ENCODE data around the gene TMEM131L. TPM values are rescaled to one million over a fixed set of nuclear protein-coding genes. Genes with fewer than 3 reads are reported as not detected.

TMEM131L gene
- total and polyA plus RNA-seq, 9 donors = 3.6 to 18.4 (median 10.7) TPM

DNA sequence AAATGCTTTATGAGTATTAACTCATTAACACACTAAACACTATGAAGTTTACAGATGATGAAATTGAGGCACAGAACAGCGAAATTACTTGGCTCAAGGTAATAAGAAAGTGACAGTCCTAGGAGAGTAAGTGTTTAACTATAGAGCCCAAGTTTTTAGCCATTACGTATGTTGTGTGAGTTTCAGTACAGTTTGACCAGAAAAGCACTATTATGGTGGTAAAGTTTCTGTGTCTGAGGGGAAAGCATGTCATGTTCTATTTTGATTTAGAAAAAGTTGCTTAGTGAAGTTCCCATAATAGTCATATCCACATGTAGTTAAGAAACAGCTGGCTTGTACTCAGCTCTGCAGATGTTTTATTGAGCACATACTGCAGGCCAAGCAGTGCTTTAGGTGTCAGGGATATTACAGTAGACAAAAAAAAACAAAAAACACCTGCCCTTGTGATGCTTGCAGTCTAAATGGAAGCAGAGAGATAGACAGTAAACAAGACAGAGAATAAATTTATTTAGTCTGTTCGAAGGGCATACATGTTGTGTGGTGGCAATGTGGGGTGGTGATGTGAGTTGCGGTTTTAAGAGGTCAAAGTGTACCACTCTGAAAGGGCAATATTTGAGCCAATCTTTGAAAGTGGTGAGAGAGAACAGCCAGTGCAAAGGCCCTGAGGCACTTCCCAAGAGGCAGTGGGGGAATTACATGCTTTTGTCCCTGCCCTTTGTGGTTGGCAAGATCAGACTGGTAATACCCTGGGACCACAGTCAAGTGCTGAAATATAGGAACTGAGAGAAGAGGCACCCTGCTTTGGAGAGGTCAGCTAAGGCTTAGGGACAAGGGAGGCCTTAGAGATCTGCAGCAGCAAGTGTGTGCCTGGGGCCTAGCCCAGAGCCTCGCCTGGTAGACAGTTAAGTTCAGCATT lies 6.2 kb downstream of the TMEM131L start:
- H3K27ac ChIP-seq = no peak overlapping the region
- no peaks in the 10 kb centered on the region for H3K27me3 ChIP-seq
- peaks cover 3% of the 10 kb centered on the region for H3K4me1 ChIP-seq (ENCODE audit: insufficient read depth)
- no peak overlapping the region for H3K4me3 ChIP-seq
- intact Hi-C loops (cut with DNase I) = no loop called here
- no peaks in the 10 kb centered on the region for H3K36me3 ChIP-seq
- DNase-seq = no peak
- no peaks in the 10 kb centered on the region for H3K9me3 ChIP-seq
- TF ChIP-seq POLR2A (IDR thresholded peaks at IDR 0.05) (no peak), EP300 (IDR thresholded peaks at IDR 0.05) (no peak)
- TF ChIP-seq, protein P1, sequence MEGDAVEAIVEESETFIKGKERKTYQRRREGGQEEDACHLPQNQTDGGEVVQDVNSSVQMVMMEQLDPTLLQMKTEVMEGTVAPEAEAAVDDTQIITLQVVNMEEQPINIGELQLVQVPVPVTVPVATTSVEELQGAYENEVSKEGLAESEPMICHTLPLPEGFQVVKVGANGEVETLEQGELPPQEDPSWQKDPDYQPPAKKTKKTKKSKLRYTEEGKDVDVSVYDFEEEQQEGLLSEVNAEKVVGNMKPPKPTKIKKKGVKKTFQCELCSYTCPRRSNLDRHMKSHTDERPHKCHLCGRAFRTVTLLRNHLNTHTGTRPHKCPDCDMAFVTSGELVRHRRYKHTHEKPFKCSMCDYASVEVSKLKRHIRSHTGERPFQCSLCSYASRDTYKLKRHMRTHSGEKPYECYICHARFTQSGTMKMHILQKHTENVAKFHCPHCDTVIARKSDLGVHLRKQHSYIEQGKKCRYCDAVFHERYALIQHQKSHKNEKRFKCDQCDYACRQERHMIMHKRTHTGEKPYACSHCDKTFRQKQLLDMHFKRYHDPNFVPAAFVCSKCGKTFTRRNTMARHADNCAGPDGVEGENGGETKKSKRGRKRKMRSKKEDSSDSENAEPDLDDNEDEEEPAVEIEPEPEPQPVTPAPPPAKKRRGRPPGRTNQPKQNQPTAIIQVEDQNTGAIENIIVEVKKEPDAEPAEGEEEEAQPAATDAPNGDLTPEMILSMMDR (IDR thresholded peaks at IDR 0.05) = no peak
- 94 to 97% (median 95%) methylated on average over 5 of the region's 5 CpGs for WGBS, 3 donors

DNA sequence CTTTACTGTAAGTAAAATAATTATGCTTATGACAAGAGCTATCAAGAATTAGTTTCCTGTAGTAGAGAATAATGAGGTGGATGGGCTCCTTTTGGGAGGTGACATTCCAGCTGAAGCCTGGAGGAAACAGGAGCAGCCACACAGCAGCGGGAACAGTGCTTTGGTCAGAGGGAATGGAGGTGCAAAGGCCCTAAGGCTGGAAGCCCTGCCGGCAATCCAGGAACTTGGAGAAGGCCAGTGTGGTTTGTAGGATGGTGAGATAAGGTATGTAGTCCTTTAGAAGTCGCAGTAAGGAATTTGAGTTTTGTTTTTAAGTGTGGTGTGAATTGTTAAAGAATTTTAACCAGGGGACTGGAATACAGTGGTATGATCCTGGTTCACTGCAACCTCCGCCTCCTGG lies 8.1 kb downstream of the TMEM131L start:
- TF ChIP-seq EP300 (IDR thresholded peaks at IDR 0.05) (no peak), POLR2A (IDR thresholded peaks at IDR 0.05) (no peak)
- TF ChIP-seq, protein P1 (IDR thresholded peaks at IDR 0.05) = no peak
- peaks cover 4% of the 10 kb centered on the region for H3K4me1 ChIP-seq (ENCODE audit: insufficient read depth)
- no peaks in the 10 kb centered on the region for H3K27me3 ChIP-seq
- no peaks in the 10 kb centered on the region for H3K36me3 ChIP-seq
- intact Hi-C loops (cut with DNase I) = no loop called here
- H3K9me3 ChIP-seq = no peaks in the 10 kb centered on the region
- DNase-seq = no peak
- H3K4me3 ChIP-seq = no peak overlapping the region
- no peak overlapping the region for H3K27ac ChIP-seq
- 87 to 94% (median 90%) methylated on average over 4 of the region's 4 CpGs for WGBS, 3 donors

DNA sequence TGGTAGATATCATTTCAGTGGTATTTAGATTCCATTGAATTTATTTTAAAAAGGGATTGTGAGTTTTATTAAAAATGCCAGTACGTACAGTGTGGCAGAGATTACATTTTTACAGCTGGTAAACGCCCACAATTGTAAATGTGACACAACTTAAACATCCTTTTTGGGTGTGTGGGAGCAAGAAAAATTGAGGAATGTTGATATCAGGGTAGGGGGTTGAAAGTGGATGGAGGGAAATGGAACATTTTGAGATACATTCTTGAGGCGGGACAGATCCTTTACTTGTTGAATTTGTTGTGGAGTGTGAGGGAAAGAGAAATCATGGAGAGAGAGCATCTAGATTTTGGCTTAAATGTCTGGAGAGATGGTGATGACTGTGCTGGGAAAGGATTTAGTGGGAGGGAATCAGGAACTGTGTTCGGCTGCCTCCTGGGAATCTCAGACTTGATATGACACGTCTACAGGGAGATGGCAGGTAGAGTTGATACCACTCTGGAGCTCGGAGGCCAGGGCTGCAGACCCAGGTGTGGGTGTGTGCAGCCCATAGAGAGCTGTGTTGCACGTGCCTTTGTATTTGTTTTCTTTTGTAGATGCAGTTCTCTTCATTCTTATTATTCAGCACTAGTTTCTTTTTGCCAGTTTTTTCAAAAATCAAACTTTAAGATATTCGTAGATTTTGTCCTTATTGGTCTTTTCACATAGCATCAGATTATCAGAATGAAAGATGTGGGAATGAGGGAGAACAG lies 10.8 kb downstream of the TMEM131L start:
- H3K27ac ChIP-seq = no peak overlapping the region
- WGBS, 3 donors = 74 to 76% (median 74%) methylated on average over 8 of the region's 8 CpGs
- no peaks in the 10 kb centered on the region for H3K27me3 ChIP-seq
- intact Hi-C loops (cut with DNase I) = no loop called here
- TF ChIP-seq EP300 (IDR thresholded peaks at IDR 0.05) (no peak), POLR2A (IDR thresholded peaks at IDR 0.05) (no peak)
- TF ChIP-seq, protein P1 (IDR thresholded peaks at IDR 0.05) = no peak
- H3K4me1 ChIP-seq (ENCODE audit: insufficient read depth) = peaks cover 1% of the 10 kb centered on the region
- H3K36me3 ChIP-seq = no peaks in the 10 kb centered on the region
- no peaks in the 10 kb centered on the region for H3K9me3 ChIP-seq
- DNase-seq = no peak
- no peak overlapping the region for H3K4me3 ChIP-seq

- no peak for DNase-seq
- H3K27ac ChIP-seq = no peak overlapping the region
- H3K36me3 ChIP-seq = no peaks in the 10 kb centered on the region
- intact Hi-C loops (cut with DNase I) = no loop called here
- no peak overlapping the region for H3K4me3 ChIP-seq
- H3K4me1 ChIP-seq (ENCODE audit: insufficient read depth) = peaks cover 1% of the 10 kb centered on the region
- TF ChIP-seq POLR2A (IDR thresholded peaks at IDR 0.05) (no peak), EP300 (IDR thresholded peaks at IDR 0.05) (no peak)
- TF ChIP-seq, protein P1 (IDR thresholded peaks at IDR 0.05) = no peak
- no peaks in the 10 kb centered on the region for H3K27me3 ChIP-seq
- WGBS, 3 donors = 46 to 57% (median 55%) methylated on average over 3 of the region's 3 CpGs
- no peaks in the 10 kb centered on the region for H3K9me3 ChIP-seq
Observed at GRCh38 chr4:153479101-153479500, 12.9 kb downstream of the TMEM131L start.
